ENCODE results near the gene AMD1. TPM values are rescaled to one million over a fixed set of nuclear protein-coding genes. Genes with fewer than 3 reads are reported as not detected.
"Not testable (repeated sequence)": the region's sequence is repeated elsewhere in the genome, so short reads cannot be mapped to it uniquely, and the experiment has no call there.

Gene AMD1
- total and polyA plus RNA-seq, 11 donors: 41.6 to 85.6 (median 70.4) TPM

GRCh38 chr6:110898111-110898510, 23.5 kb downstream of the AMD1 start:
- ATAC-seq (no peak), DNase-seq (no peak)
- H3K36me3 ChIP-seq: peaks cover 0 to 60% (median 50%) of the 10 kb centered on the region in 9 donors
- H3K27ac ChIP-seq: no peak overlapping the region
- no peaks in the 10 kb centered on the region for H3K27me3 ChIP-seq
- intact Hi-C loops (cut with DNase I): no loop called here
- WGBS, 4 donors: 96 to 97% (median 96%) methylated on average over 5 of the region's 5 CpGs
- no peaks in the 10 kb centered on the region for H3K4me1 ChIP-seq
- H3K4me3 ChIP-seq: no peak overlapping the region
- TF ChIP-seq CTCF (IDR thresholded peaks at IDR 0.05): no peak
- TF ChIP-seq POLR2A (IDR thresholded peaks at IDR 0.05): no peak
- peaks cover 0 to under 1% (median 0%) of the 10 kb centered on the region in 12 donors for H3K9me3 ChIP-seq

GRCh38 chr6:110900028-110900598, 25.5 kb downstream of the AMD1 start:
- no peaks in the 10 kb centered on the region for H3K4me1 ChIP-seq
- peaks cover 0 to 40% (median 30%) of the 10 kb centered on the region in 9 donors for H3K36me3 ChIP-seq
- DNase-seq (no peak), ATAC-seq (no peak)
- H3K4me3 ChIP-seq: no peak overlapping the region
- 93 to 94% (median 93%) methylated on average over 5 of the region's 5 CpGs for WGBS, 4 donors
- intact Hi-C loops (cut with DNase I): no loop called here
- peaks cover 0 to 19% (median 6%) of the 10 kb centered on the region in 12 donors for H3K9me3 ChIP-seq
- TF ChIP-seq POLR2A (IDR thresholded peaks at IDR 0.05) (no peak), CTCF (IDR thresholded peaks at IDR 0.05) (no peak)
- no peaks in the 10 kb centered on the region for H3K27me3 ChIP-seq
- H3K27ac ChIP-seq: no peak overlapping the region

- H3K4me3 ChIP-seq; intact Hi-C loops (cut with DNase I); ATAC-seq; H3K27ac ChIP-seq; H3K4me1 ChIP-seq; H3K27me3 ChIP-seq; DNase-seq: not testable (repeated sequence)
- WGBS, 4 donors: 88 to 92% (median 91%) methylated on average over 8 of the region's 8 CpGs
- Histone ChIP-seq H3K36me3 (peaks cover 0 to 25% (median 15%) of the 10 kb centered on the region in 9 donors), H3K9me3 (peaks cover 0 to 28% (median 10%) of the 10 kb centered on the region in 12 donors)
Measured at GRCh38 chr6:110901601-110902000, 27.0 kb downstream of the AMD1 start.

- Histone ChIP-seq H3K4me1 (no peaks in the 10 kb centered on the region), H3K27me3 (no peaks in the 10 kb centered on the region), H3K27ac (no peak overlapping the region), H3K36me3 (peaks cover 0 to 20% (median 10%) of the 10 kb centered on the region in 9 donors), H3K9me3 (peaks cover 0 to 33% (median 10%) of the 10 kb centered on the region in 12 donors), H3K4me3 (no peak overlapping the region)
- intact Hi-C loops (cut with DNase I): no loop called here
- TF ChIP-seq POLR2A (IDR thresholded peaks at IDR 0.05) (no peak), CTCF (IDR thresholded peaks at IDR 0.05) (no peak)
- ATAC-seq: no peak
- DNase-seq: no peak
- WGBS, 4 donors: 89 to 95% (median 91%) methylated on average over 8 of the region's 8 CpGs
Measured at GRCh38 chr6:110902091-110902490, 27.5 kb downstream of the AMD1 start.

- 97 to 100% (median 98%) methylated on average over 1 to 2 of the region's 2 CpGs for WGBS, 4 donors
- H3K9me3 ChIP-seq: peaks cover 0 to 45% (median 10%) of the 10 kb centered on the region in 12 donors
- intact Hi-C loops (cut with DNase I); H3K4me3 ChIP-seq; ATAC-seq; H3K27me3 ChIP-seq; H3K4me1 ChIP-seq; DNase-seq; H3K36me3 ChIP-seq; H3K27ac ChIP-seq: not testable (repeated sequence)
Measured at GRCh38 chr6:110906273-110906672, 31.7 kb downstream of the AMD1 start.
